Panc1 (cell line): ENCODE results near the gene SERPINB10. TPM values are rescaled to one million over a fixed set of nuclear protein-coding genes. Genes with fewer than 3 reads are reported as not detected.

Experiments
- ATAC-seq: fragments of 200-7000 bp; cut with Tn5 transposase; 2 replicates; pipeline ENCODE4 v1.9.1; 2020; ENCODE audit warnings: mild to moderate bottlenecking, moderate library complexity
- BruUV-seq: library from RNA; stranded (reverse); fragments of 400-500 nt; replicated peaks from 2 replicates; lab custom pipeline; 2021; lab: Mats Ljungman, UMichigan
- CTCF ChIA-PET: fragments of 300-600 bp; sonication (Branson Sonifier 250); formaldehyde crosslinking; loops from one replicate; lab custom pipeline; 2022; ENCODE audit warnings: antibody characterized with exemption; lab: Charles Lee
- POLR2A ChIA-PET: fragments of 300-600 bp; sonication (Branson Sonifier 250); formaldehyde crosslinking; loops from one replicate; lab custom pipeline; 2022; ENCODE audit warnings: antibody characterized with exemption; lab: Charles Lee
- DNase-seq: peaks from one replicate; pipeline ENCODE4 v3.0.0-alpha.2; 2010; ENCODE audit warnings: low read depth, low spot score
- H3K27ac ChIP-seq: 2 replicates; pipeline ENCODE4 v1.5.1; 2011; ENCODE audit warnings: mild to moderate bottlenecking, low read length, inconsistent platforms
- H3K27me3 ChIP-seq: fragments of 200-500 bp; sonication (Bioruptor generic); 2 replicates; pipeline ENCODE4 v1.6.0; 2014; ENCODE audit warnings: low read length, inconsistent platforms; ENCODE audit not compliant: control insufficient read depth, insufficient read depth
- H3K36me3 ChIP-seq: fragments of 200-500 bp; sonication (Bioruptor generic); 2 replicates; pipeline ENCODE4 v1.5.1; 2014; ENCODE audit warnings: inconsistent platforms, mild to moderate bottlenecking, low read length, moderate library complexity; ENCODE audit not compliant: control insufficient read depth, insufficient read depth
- H3K4me1 ChIP-seq: 2 replicates; pipeline ENCODE4 v1.5.1; 2011; ENCODE audit warnings: inconsistent platforms, mild to moderate bottlenecking, low read length, moderate library complexity; ENCODE audit not compliant: control insufficient read depth, insufficient read depth
- H3K4me3 ChIP-seq, 2 experiments: 2 replicates each; pipeline ENCODE4 v1.5.1; 2011 to 2012; ENCODE audit warnings: low read depth in 2 of 2, low read length in 2 of 2, mild to moderate bottlenecking in 2 of 2, inconsistent platforms in 1 of 2, moderate library complexity in 1 of 2
- H3K9me3 ChIP-seq: fragments of 200-500 bp; sonication (Bioruptor generic); 2 replicates; pipeline ENCODE4 v1.5.1; 2014; ENCODE audit warnings: low read depth, mild to moderate bottlenecking, inconsistent platforms, low read length, moderate library complexity; ENCODE audit not compliant: control insufficient read depth, insufficient read depth
- POLR2AphosphoS5 ChIP-seq: IDR thresholded peaks from 2 replicates; pipeline ENCODE4 v1.6.1; 2012; ENCODE audit warnings: mild to moderate bottlenecking, low read depth, low read length, moderate library complexity
- REST ChIP-seq, 2 experiments: IDR thresholded peaks; 2 replicates each; pipeline ENCODE4 v1.6.1; 2011 to 2012; ENCODE audit warnings: low read depth in 2 of 2, control low read depth in 1 of 2, low read length in 1 of 2, mild to moderate bottlenecking in 1 of 2, moderate library complexity in 1 of 2; ENCODE audit not compliant: insufficient read depth in 1 of 2
- SIN3A ChIP-seq: IDR thresholded peaks from 2 replicates; pipeline ENCODE4 v1.6.1; 2012; ENCODE audit warnings: low read depth, mild to moderate bottlenecking, low read length, moderate library complexity, borderline replicate concordance; ENCODE audit not compliant: insufficient read depth
- TCF7L2 ChIP-seq: IDR thresholded peaks from 2 replicates; pipeline ENCODE4 v1.6.1; 2011; ENCODE audit warnings: mild to moderate bottlenecking, low read depth, low read length, inconsistent platforms
- in situ Hi-C: cut with HindIII; loops from 2 replicates; pipeline ENCODE4 v1.10.0; 2016; ENCODE audit warnings: low sequenced_read_pairs, low pct_unique_long_range_greater_than_20kb
- intact Hi-C: fragments of 100-400 bp; cut with micrococcal nuclease; formaldehyde crosslinking; loops from one replicate; pipeline ENCODE4 v1.10.0; 2022; ENCODE audit not compliant: unreplicated experiment
- total RNA-seq: library from RNA; stranded (reverse); gene quantifications from one replicate; pipeline ENCODE4 v1.2.1, GENCODE V29; 2021; ENCODE audit not compliant: unreplicated experiment
- TF ChIP-seq, protein P1 (sequence below): fragments of 450-650 bp; IDR thresholded peaks from 2 replicates; pipeline ENCODE4 v1.5.1; 2017; ENCODE audit warnings: mild to moderate bottlenecking

Gene SERPINB10
- total RNA-seq, 1 experiment from 2014 or later = not detected

DNA sequence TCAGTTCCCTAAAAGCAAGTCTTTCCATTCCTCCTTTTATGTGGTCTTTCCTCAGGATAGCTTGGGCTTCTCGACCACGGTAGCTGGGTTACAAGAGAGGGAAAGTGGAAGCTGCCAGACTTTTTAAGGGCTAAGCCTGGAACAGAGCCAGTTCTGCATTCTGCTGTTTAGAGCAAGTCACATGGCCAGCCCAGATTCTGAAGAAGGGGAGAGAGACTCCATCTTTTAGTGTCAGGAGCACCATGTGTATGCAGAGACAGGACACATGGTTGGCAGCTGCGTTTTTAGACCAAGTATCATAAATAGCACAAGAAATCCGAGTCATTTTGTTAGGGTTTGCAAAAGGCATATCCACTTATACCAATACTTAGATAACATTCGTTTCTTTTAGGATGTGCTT is 46.1 kb downstream of the SERPINB10 start:
- intact Hi-C loops = no loop called here
- BruUV-seq = no TSS peak
- in situ Hi-C loops = no loop called here
- TF ChIP-seq SIN3A (no peak), REST (IDR thresholded peaks at IDR 0.05; ENCODE audit: insufficient read depth in 1 of 2, low read depth in 2 of 2, low read length in 1 of 2) (no peak), POLR2AphosphoS5 (no peak), TCF7L2 (no peak)
- TF ChIP-seq, protein P1, sequence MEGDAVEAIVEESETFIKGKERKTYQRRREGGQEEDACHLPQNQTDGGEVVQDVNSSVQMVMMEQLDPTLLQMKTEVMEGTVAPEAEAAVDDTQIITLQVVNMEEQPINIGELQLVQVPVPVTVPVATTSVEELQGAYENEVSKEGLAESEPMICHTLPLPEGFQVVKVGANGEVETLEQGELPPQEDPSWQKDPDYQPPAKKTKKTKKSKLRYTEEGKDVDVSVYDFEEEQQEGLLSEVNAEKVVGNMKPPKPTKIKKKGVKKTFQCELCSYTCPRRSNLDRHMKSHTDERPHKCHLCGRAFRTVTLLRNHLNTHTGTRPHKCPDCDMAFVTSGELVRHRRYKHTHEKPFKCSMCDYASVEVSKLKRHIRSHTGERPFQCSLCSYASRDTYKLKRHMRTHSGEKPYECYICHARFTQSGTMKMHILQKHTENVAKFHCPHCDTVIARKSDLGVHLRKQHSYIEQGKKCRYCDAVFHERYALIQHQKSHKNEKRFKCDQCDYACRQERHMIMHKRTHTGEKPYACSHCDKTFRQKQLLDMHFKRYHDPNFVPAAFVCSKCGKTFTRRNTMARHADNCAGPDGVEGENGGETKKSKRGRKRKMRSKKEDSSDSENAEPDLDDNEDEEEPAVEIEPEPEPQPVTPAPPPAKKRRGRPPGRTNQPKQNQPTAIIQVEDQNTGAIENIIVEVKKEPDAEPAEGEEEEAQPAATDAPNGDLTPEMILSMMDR = no peak
- H3K27me3 ChIP-seq = no peaks in the 10 kb centered on the region
- H3K4me1 ChIP-seq = no peaks in the 10 kb centered on the region
- H3K9me3 ChIP-seq = no peaks in the 10 kb centered on the region
- ATAC-seq (no peak), DNase-seq (no peak)
- no peak overlapping the region for H3K4me3 ChIP-seq
- no peaks in the 10 kb centered on the region for H3K36me3 ChIP-seq
- H3K27ac ChIP-seq = no peak overlapping the region
- ChIA-PET POLR2A (no interaction called here), CTCF (no interaction called here)

DNA sequence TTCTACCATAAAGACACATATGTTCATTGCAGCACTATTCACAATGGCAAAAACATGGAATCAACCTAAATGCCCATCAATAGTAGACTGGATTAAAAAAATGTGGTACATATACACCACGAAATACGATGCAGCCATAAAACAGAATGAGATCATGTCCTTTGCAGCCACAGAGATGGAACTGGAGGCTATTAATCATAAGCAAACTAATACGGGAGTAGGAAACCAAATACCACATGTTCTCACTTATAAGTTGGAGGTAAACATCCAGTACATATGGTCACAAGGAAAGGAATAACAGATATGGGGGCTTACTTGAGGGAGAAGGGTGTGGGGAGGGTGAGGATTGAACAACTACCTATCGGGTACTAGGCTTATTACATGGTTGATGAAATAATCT is 49.0 kb downstream of the SERPINB10 start:
- POLR2A ChIA-PET = no interaction called here
- H3K4me3 ChIP-seq = no peak overlapping the region
- no TSS peak for BruUV-seq
- H3K27ac ChIP-seq = no peak overlapping the region
- H3K9me3 ChIP-seq = no peaks in the 10 kb centered on the region
- no peak for ATAC-seq
- H3K36me3 ChIP-seq = no peaks in the 10 kb centered on the region
- no peak for DNase-seq
- no peak for TF ChIP-seq POLR2AphosphoS5
- no peak for TF ChIP-seq REST (IDR thresholded peaks at IDR 0.05; ENCODE audit: insufficient read depth in 1 of 2, low read depth in 2 of 2, low read length in 1 of 2)
- TF ChIP-seq SIN3A = no peak
- TF ChIP-seq, protein P1 = no peak
- no peak for TF ChIP-seq TCF7L2
- CTCF ChIA-PET = no interaction called here
- no peaks in the 10 kb centered on the region for H3K4me1 ChIP-seq
- in situ Hi-C loops (no loop called here), intact Hi-C loops (no loop called here)
- no peaks in the 10 kb centered on the region for H3K27me3 ChIP-seq
